NB4 (cell line): ENCODE data around the gene AAMDC.

Experiments used
- CTCF ChIP-seq: IDR thresholded peaks from one replicate; pipeline ENCODE4 v1.5.1; 2012; ENCODE audit warnings: low read depth, low read length
- POLR2A ChIP-seq: IDR thresholded peaks from 2 replicates; pipeline ENCODE4 v1.6.1; 2011; ENCODE audit warnings: mild to moderate bottlenecking; ENCODE audit not compliant: insufficient read length; ENCODE audit errors: extremely low read depth

GRCh38 chr11:77884186-77884828 lies 63.4 kb downstream of the AAMDC start:
- TF ChIP-seq CTCF (no peak), POLR2A (no peak)
